HG02885 (cell line): Measurements from ENCODE around the gene COL5A2.

Experiments used
- ATAC-seq: cut with Tn5 transposase; IDR thresholded peaks from one replicate; pipeline ENCODE4 v1.9.1; 2021; ENCODE audit warnings: mild to moderate bottlenecking; ENCODE audit not compliant: unreplicated experiment, poor library complexity

COL5A2 gene

DNA sequence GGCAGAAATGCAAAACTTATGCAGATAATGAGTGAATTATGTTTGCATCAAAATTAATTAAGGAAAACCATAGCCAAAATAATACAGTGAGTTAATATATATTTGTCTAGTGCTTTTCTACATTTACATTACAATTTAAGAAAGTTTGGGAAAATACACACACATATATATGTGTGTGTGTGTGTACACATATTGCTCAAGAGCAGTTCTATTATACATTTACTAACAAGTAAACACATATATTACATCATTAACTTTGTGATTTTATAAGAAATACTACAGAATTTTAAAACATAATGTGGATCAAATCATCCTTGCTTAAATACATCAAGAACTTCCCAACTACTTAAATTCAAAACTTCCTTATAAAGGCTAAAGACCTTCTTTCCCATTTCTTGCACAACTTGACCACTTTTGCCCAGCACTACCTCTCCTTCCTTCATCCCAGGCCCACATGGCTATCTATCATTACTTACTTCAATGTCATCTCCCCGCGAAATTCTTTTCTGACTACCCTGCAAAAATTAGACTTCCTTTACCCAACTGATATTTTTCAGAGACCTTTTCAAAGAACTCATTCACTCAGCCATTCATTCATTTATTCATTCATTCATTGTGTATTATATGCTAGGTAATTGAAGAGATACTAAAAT, 68.4 kb downstream of the COL5A2 start:
- no peak for ATAC-seq

GRCh38 chr2:189109921-189110397, 69.6 kb downstream of the COL5A2 start:
- ATAC-seq: peak; percentile 59

GRCh38 chr2:189104934-189105333, 74.6 kb downstream of the COL5A2 start:
- ATAC-seq: no peak

DNA sequence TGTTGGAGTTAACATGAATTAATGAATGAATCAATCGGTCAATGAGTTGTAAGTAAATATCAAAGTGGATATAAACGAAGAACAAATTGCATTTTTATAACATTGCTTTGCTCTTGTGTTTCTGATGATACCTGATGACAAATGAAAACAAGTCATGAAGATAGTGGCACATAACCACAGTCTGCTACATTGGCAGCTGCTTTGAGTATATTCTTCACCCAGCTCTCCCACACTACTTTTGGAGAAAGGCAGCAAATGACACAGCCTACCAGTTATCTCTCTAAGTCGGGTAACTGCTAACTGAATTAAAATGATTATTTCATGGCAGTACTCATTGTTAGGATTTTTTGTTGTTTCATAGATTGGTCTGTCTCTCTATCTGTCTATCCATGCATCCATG, 76.8 kb downstream of the COL5A2 start:
- ATAC-seq: no peak

DNA sequence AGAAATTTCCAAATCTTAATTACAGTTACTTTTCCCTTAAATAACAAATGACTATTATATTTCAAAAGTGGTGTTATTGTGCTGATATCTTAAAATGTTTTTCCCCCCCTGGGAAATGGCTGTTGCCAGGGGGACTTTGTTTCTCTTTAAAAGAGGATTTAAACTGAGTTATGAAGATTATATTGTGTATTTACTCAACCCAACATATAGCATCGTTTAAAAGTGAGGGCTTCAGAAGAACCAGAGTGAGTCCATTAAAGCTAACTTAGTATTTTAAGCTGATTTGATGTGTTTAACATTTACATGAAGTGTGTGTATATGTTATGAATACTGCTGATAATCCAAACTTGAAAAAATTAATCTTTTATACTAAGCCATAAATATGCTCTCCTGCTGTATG, 81.6 kb downstream of the COL5A2 start:
- ATAC-seq: no peak

GRCh38 chr2:189096769-189097447, 82.7 kb downstream of the COL5A2 start:
- ATAC-seq: no peak

DNA sequence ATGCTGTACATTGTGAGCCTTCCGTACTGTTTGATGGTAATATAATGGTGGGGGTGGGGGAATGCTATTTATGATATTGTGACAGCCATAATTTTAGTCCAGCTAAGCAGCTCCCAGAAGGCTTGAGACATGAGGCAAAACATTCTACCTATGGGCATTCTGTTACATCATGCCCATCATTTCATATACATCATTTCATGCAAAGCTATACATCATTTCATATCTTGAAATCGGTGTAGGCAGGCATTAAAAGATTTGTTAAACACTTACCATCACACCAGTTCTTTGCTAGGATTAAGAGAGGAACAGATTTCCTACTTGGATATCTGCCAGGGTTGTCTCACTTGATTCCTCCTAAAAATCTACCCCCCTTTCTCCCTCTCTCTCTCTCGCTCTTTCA, 84.5 kb downstream of the COL5A2 start:
- no peak for ATAC-seq

GRCh38 chr2:189092936-189093335, 86.6 kb downstream of the COL5A2 start:
- ATAC-seq: no peak

DNA sequence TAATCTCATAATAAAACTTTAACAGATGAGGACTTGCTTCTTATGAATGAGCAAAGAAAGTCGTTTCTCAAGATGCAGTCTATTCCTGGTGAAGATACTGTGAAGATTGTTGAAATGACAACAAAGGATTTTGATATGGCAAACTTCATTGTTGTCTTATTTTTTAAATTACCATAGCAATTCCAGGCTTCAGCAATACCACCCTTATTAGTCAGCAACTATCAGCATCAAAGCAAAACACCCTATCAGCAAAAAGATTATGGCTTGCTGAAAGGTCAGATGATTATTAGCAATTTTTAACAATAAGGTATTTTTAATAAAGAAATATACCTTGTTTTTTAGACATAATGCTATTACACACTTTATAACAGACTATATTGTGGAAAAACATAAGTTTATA, 88.3 kb downstream of the COL5A2 start:
- ATAC-seq: no peak

- ATAC-seq: no peak
These were observed 90.9 kb downstream of the COL5A2 start for GRCh38 chr2:189088591-189089205.

GRCh38 chr2:189086710-189087109, 92.9 kb downstream of the COL5A2 start:
- ATAC-seq: no peak

DNA sequence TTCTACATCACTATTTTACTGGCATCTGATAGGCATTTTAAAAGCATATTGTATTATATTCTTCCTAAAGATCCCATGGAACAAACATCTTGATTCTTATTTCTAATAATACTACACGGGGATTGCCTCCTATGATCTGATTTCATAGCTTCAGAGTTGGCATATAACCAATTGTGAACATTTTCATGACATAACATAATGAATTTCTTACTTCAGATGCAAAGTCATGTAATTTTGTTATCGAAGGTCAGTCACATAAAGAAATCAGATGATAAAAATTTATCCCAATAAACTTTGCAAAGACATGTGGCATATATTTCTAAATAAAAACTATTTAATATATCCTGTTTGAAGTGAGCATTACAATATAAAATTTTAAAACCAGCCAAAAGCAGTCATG, 93.3 kb downstream of the COL5A2 start:
- ATAC-seq: no peak

- no peak for ATAC-seq
These were observed 96.0 kb downstream of the COL5A2 start for GRCh38 chr2:189083606-189084005.

DNA sequence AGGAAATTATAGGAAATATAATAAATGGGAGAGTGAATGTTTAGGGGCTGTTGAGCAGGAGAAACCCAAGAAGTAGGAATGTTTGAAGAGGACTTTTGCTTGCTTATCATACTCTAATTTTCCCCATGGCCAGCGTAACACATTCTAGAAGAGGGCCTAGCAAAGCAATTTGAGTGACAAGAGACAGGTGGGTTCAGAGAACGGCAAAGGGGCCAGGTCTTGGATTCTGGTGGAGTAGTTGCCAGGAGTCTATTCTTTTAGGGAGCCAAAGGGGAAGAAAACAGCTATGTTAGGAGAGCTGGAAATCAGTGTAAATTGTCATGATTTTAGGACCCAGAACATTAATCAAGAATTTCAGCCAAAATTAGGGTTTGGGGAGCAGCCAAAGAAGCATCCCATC, 96.5 kb downstream of the COL5A2 start:
- ATAC-seq: no peak

GRCh38 chr2:189082376-189082975, 97.1 kb downstream of the COL5A2 start:
- ATAC-seq: no peak

DNA sequence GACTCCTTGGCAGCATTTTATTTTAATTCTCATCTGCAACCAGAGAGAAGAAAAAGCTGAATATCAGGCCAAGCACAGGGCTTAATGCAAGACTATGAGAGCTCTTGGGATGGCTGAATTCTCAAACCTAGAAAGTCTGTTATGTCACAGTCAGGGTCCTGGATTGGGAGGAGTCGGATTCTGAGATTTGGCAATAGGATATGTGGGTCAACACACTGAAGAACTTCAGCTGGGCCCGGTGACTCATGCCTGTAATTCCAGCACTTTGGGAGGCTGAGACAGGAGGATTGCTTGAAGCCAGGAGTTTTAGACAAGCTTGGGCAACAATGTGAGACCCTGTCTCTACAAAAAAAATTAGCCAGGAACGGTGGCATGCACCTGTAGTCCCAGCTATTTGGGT, 103.0 kb downstream of the COL5A2 start:
- no peak for ATAC-seq

- no peak for ATAC-seq
These were observed 103.4 kb downstream of the COL5A2 start for GRCh38 chr2:189076120-189076519.

GRCh38 chr2:189074506-189074905, 105.1 kb downstream of the COL5A2 start:
- ATAC-seq: no peak

GRCh38 chr2:189072036-189072435, 107.5 kb downstream of the COL5A2 start:
- no peak for ATAC-seq

DNA sequence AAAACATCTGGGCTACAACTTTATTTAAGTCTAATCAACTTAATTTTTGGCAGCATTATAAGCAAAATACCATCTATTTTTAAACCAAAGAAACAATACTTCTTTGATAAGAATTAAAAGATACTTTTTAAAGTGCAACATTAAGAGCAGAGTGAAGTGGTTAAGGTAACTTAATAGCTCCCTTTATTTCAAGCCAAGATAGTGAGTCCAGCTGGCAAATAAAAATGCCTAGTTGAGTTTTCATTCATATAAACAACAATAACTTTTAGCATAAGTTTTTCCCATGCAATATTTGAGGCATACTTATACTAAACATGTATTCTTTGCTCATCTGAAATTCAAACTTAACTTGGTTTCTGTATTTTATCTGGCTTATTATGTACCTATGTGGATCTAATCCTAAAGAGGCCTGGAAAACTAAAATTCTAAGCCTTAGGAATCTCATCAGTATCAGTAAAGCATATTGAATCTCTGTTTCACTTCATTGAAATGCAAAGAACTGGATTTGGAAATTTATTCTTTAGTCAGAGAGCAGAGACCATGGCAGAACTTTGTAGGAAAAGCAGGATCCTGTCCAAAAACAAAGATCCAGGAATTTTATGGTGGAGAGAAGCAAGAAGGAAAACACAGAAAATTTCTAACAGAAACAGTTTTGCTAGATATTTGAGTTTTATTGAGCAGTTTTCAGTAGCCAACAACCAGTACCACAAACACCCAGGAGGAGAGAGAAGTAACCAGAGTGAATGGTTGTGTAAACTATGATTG, 109.5 kb downstream of the COL5A2 start:
- ATAC-seq: no peak

DNA sequence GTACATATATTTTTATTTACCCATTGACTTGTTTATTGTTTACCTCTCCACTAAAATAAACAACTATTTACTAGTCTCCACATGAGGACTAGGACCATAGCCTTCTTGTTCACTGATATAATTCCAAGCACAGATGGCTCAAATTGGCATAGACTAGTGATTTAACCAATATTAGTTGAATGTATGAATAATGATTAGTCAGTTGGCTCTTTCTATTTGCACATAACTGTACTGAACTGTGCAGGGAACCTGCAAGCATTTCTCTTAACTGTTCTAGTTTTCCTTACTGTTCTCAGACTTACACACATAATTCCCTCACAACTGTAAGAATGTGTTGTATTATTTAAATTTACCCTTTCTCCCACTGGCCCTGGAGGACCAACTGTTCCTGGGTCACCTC, 113.5 kb downstream of the COL5A2 start:
- no peak for ATAC-seq
